ENCODE data around the gene RPS6KB2.
A peak's percentile ranks its signal among the peaks of the same experiment; 100 is the strongest.

DNA sequence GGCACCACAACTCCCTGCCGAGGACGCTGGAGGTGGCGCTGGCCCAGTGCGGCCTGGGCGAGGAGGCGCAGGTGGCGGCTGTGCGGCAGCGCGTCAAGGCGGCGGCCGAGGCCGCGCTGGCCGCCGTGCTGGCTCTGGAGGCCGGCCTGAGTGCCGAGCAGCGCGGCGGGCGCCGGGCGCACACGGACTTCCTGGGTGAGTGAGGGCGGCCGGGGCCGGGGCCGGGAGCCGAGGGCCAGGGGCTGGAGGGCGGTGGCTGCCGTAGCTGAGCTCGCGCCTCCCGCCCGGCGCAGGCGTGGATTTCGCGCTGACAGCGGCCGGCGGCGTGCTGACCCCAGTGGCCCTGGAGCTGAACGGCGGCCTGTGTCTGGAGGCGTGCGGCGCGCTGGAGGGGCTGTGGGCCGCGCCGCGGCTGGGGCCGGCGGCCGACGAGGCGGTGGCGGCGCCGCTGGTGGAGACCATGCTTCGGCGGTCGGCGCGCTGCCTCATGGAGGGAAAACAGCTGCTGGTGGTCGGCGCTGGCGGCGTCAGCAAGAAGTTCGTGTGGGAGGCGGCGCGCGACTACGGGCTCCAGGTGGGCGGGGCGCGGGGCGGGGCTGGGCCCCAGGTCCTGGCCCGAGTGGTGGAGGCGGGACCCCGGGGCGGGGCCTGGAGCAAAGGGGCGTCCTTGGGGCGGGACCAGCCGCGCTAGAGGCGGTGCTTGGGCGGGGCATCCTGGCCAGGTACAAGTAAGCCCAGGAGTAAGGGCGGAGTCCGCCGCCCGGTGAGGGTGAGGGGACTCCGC, 7.5 kb upstream of the RPS6KB2 start:
- TF ChIP-seq, protein P1, sequence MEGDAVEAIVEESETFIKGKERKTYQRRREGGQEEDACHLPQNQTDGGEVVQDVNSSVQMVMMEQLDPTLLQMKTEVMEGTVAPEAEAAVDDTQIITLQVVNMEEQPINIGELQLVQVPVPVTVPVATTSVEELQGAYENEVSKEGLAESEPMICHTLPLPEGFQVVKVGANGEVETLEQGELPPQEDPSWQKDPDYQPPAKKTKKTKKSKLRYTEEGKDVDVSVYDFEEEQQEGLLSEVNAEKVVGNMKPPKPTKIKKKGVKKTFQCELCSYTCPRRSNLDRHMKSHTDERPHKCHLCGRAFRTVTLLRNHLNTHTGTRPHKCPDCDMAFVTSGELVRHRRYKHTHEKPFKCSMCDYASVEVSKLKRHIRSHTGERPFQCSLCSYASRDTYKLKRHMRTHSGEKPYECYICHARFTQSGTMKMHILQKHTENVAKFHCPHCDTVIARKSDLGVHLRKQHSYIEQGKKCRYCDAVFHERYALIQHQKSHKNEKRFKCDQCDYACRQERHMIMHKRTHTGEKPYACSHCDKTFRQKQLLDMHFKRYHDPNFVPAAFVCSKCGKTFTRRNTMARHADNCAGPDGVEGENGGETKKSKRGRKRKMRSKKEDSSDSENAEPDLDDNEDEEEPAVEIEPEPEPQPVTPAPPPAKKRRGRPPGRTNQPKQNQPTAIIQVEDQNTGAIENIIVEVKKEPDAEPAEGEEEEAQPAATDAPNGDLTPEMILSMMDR (IDR thresholded peaks at IDR 0.05) = peak in 5 of 6 experiments; percentile 12 to 62 (median 30)
- TF ChIP-seq POLR2AphosphoS5 (IDR thresholded peaks at IDR 0.05) = peak; percentile 48 to 79

All from upper lobe of left lung (tissue), 4 donors.